ENCODE data around the gene TMPRSS4.

GRCh38 chr11:118074785-118075184 lies 2.1 kb upstream of the TMPRSS4 start:
- TF ChIP-seq ZFX (IDR thresholded peaks at IDR 0.05) = no peak
- TF ChIP-seq, protein P1, sequence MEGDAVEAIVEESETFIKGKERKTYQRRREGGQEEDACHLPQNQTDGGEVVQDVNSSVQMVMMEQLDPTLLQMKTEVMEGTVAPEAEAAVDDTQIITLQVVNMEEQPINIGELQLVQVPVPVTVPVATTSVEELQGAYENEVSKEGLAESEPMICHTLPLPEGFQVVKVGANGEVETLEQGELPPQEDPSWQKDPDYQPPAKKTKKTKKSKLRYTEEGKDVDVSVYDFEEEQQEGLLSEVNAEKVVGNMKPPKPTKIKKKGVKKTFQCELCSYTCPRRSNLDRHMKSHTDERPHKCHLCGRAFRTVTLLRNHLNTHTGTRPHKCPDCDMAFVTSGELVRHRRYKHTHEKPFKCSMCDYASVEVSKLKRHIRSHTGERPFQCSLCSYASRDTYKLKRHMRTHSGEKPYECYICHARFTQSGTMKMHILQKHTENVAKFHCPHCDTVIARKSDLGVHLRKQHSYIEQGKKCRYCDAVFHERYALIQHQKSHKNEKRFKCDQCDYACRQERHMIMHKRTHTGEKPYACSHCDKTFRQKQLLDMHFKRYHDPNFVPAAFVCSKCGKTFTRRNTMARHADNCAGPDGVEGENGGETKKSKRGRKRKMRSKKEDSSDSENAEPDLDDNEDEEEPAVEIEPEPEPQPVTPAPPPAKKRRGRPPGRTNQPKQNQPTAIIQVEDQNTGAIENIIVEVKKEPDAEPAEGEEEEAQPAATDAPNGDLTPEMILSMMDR (conservative IDR thresholded peaks at IDR 0.05) = no peak

Measured in C4-2B (cell line).